OCI-LY1 (cell line): ENCODE results near the gene FBF1.
"Not testable (repeated sequence)": the region's sequence is repeated elsewhere in the genome, so short reads cannot be mapped to it uniquely, and the experiment has no call there.

ENCODE experiments used
- H2AFZ ChIP-seq: fragments of 200-600 bp; sonication (generic), shearing (Covaris generic); 2 replicates; pipeline ENCODE4 v1.6.0; 2014; ENCODE audit warnings: antibody characterized with exemption, mild to moderate bottlenecking, low read length
- H3F3A ChIP-seq: fragments of 200-600 bp; sonication (generic), shearing (Covaris generic); 2 replicates; pipeline ENCODE4 v1.6.0; 2014; ENCODE audit warnings: mild to moderate bottlenecking, antibody characterized with exemption, low read length, moderate library complexity; ENCODE audit not compliant: insufficient read depth
- H3K27ac ChIP-seq: fragments of 200-600 bp; sonication (generic); 2 replicates; pipeline ENCODE4 v1.5.1; 2014; ENCODE audit warnings: low read length, mixed run types, mild to moderate bottlenecking, low read depth; ENCODE audit not compliant: poor library complexity, severe bottlenecking
- H3K27me3 ChIP-seq: fragments of 200-600 bp; sonication (generic); 2 replicates; pipeline ENCODE4 v1.6.0; 2014; ENCODE audit warnings: antibody characterized with exemption, mild to moderate bottlenecking, low read length, moderate library complexity; ENCODE audit not compliant: insufficient read depth
- H3K36me3 ChIP-seq: fragments of 200-600 bp; sonication (generic); 2 replicates; pipeline ENCODE4 v1.6.1; 2014; ENCODE audit warnings: mild to moderate bottlenecking, antibody characterized with exemption, low read length, moderate library complexity, mixed read lengths; ENCODE audit not compliant: insufficient read depth
- H3K4me1 ChIP-seq: fragments of 200-600 bp; sonication (generic); 2 replicates; pipeline ENCODE4 v1.5.1; 2014; ENCODE audit warnings: mild to moderate bottlenecking, low read length, moderate library complexity; ENCODE audit not compliant: insufficient read depth, severe bottlenecking
- H3K4me2 ChIP-seq: fragments of 200-600 bp; sonication (generic), shearing (Covaris generic); 2 replicates; pipeline ENCODE4 v1.6.1; 2014; ENCODE audit warnings: low read length
- H3K4me3 ChIP-seq: fragments of 200-600 bp; sonication (generic); 2 replicates; pipeline ENCODE4 v1.5.1; 2014; ENCODE audit warnings: low read length, low read depth, mild to moderate bottlenecking, mixed read lengths; ENCODE audit not compliant: poor library complexity, severe bottlenecking
- H3K79me2 ChIP-seq: fragments of 200-600 bp; shearing (Covaris generic); 2 replicates; pipeline ENCODE4 v1.6.1; 2016; ENCODE audit warnings: mixed run types, low read length, mixed read lengths; ENCODE audit not compliant: insufficient read depth
- H3K9ac ChIP-seq: fragments of 200-600 bp; sonication (generic), shearing (Covaris generic); 2 replicates; pipeline ENCODE4 v1.6.1; 2014; ENCODE audit warnings: mild to moderate bottlenecking, low read length, mixed read lengths
- H3K9me2 ChIP-seq: fragments of 200-600 bp; sonication (generic), shearing (Covaris generic); 2 replicates; pipeline ENCODE4 v1.6.1; 2014; ENCODE audit warnings: low read depth, mild to moderate bottlenecking, low read length, mixed read lengths
- H3K9me3 ChIP-seq: fragments of 200-600 bp; shearing (Covaris generic); 2 replicates; pipeline ENCODE4 v1.6.1; 2014; ENCODE audit warnings: low read length, mixed read lengths
- H4K20me1 ChIP-seq: fragments of 200-600 bp; sonication (generic), shearing (Covaris generic); 2 replicates; pipeline ENCODE4 v1.6.0; 2016; ENCODE audit warnings: mild to moderate bottlenecking, low read length; ENCODE audit not compliant: insufficient read depth
- EZH2 ChIP-seq: fragments of 200-600 bp; sonication (generic), shearing (Covaris generic); IDR thresholded peaks from 2 replicates; pipeline ENCODE4 v1.8.0; 2017; ENCODE audit warnings: borderline replicate concordance, mixed run types, mild to moderate bottlenecking, antibody characterized with exemption, low read length, moderate library complexity, mixed read lengths
- TF ChIP-seq, protein P1 (sequence below): fragments of 200-600 bp; sonication (generic), shearing (Covaris generic); IDR thresholded peaks from 2 replicates; pipeline ENCODE4 v1.5.1; 2017; ENCODE audit warnings: mild to moderate bottlenecking, antibody characterized with exemption, low read length, moderate library complexity, mixed read lengths

FBF1 gene

GRCh38 chr17:75889454-75889853, 51.4 kb downstream of the FBF1 start:
- Histone ChIP-seq H3K4me2 (no peak overlapping the region), H3K27ac (no peak overlapping the region), H3K9me2 (no peaks in the 10 kb centered on the region), H4K20me1 (no peaks in the 10 kb centered on the region), H3K9ac (no peak overlapping the region), H3K27me3 (peaks cover 2% of the 10 kb centered on the region; the same call in 1 of the 2 replicates), H3K79me2 (no peaks in the 10 kb centered on the region), H3F3A (no peaks in the 10 kb centered on the region), H3K4me3 (no peak overlapping the region), H3K4me1 (no peaks in the 10 kb centered on the region), H3K36me3 (peaks cover 19% of the 10 kb centered on the region), H2AFZ (no peak overlapping the region), H3K9me3 (no peaks in the 10 kb centered on the region)
- TF ChIP-seq, protein P1, sequence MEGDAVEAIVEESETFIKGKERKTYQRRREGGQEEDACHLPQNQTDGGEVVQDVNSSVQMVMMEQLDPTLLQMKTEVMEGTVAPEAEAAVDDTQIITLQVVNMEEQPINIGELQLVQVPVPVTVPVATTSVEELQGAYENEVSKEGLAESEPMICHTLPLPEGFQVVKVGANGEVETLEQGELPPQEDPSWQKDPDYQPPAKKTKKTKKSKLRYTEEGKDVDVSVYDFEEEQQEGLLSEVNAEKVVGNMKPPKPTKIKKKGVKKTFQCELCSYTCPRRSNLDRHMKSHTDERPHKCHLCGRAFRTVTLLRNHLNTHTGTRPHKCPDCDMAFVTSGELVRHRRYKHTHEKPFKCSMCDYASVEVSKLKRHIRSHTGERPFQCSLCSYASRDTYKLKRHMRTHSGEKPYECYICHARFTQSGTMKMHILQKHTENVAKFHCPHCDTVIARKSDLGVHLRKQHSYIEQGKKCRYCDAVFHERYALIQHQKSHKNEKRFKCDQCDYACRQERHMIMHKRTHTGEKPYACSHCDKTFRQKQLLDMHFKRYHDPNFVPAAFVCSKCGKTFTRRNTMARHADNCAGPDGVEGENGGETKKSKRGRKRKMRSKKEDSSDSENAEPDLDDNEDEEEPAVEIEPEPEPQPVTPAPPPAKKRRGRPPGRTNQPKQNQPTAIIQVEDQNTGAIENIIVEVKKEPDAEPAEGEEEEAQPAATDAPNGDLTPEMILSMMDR = peak; percentile 41; the same call in 1 of the 2 replicates
- no peak for TF ChIP-seq EZH2

DNA sequence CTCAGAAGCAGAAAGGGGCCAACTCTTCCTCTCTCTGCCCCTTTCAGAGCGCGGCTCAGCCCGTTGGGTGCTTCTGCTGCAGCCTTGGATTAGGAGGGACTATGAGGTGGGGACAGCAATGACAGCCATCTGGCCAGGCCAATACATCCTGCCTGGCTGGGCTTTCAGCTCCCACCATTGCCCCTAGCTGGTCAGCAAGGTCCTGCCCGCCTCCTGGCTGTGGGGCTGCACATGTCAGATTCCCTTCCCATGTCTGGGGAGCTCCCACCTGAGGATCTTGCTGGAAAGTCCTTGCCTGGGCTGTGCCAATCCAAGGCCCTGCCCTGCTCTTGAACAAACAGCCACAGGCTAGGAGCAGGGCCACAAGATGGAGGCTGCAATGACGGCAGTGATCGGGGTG, 52.4 kb downstream of the FBF1 start:
- Histone ChIP-seq H3K4me3 (no peak overlapping the region), H3K36me3 (peaks cover 19% of the 10 kb centered on the region), H3K9ac (no peak overlapping the region), H3K27me3 (peaks cover 6% of the 10 kb centered on the region; the same call in 1 of the 2 replicates), H3F3A (no peaks in the 10 kb centered on the region), H3K9me3 (no peaks in the 10 kb centered on the region), H2AFZ (no peak overlapping the region), H3K9me2 (no peaks in the 10 kb centered on the region), H4K20me1 (no peaks in the 10 kb centered on the region), H3K4me2 (no peak overlapping the region), H3K27ac (no peak overlapping the region), H3K4me1 (no peaks in the 10 kb centered on the region), H3K79me2 (no peaks in the 10 kb centered on the region)
- TF ChIP-seq, protein P1 = no peak
- no peak for TF ChIP-seq EZH2

DNA sequence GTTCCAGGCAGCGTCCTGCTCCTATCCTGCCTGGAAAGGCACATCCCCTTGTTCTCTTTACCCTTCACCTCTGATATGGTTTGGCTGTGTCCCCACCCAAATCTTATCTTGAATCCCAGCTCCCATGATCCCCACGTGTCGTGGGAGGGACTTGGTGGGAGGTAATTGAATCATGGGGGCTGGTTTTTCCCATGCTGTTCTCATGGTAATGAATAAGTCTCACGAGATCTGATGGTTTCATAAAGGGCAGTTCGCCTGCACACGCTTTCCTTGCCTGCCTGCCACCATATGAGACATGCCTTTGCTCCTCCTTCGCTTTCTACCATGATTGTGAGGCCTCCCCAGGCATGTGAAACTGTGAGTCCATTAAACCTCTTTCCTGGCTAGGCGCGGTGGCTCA, 55.0 kb downstream of the FBF1 start:
- not testable (repeated sequence) for H3K9me2 ChIP-seq, H3K27ac ChIP-seq, H3K79me2 ChIP-seq, H3K9ac ChIP-seq, H3K4me2 ChIP-seq, H3K9me3 ChIP-seq, H4K20me1 ChIP-seq, H2AFZ ChIP-seq, H3K27me3 ChIP-seq, H3K4me3 ChIP-seq, H3K36me3 ChIP-seq, H3K4me1 ChIP-seq, H3F3A ChIP-seq

DNA sequence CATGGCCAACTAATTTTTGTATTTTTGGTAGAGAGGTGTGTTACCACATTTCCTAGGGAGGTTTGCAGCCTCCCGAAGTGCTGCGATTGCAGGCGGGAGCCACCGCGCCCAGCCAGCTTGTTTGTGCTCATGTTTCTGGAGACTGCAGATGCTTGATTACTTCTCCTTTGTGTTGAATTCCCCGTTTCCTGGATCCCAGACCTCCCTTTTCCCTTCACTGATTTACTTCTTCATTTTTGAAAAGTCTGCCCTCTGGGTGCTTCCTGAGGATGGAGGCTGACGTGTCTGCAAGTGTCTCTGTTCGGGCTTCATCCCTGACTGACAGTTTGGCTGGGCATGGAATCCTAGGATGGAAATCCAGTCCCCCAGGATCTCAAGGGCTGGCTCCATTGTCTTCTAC, 55.4 kb downstream of the FBF1 start:
- no peak overlapping the region for H3K27ac ChIP-seq
- no peak overlapping the region for H3K4me3 ChIP-seq
- H3K9me2 ChIP-seq = no peaks in the 10 kb centered on the region
- no peak overlapping the region for H2AFZ ChIP-seq
- H3K36me3 ChIP-seq = peaks cover 6% of the 10 kb centered on the region; the same call in 1 of the 2 replicates
- H3K79me2 ChIP-seq = no peaks in the 10 kb centered on the region
- TF ChIP-seq, protein P1 = no peak
- no peak for TF ChIP-seq EZH2
- H4K20me1 ChIP-seq = no peaks in the 10 kb centered on the region
- H3K4me2 ChIP-seq = no peak overlapping the region
- H3K4me1 ChIP-seq = no peaks in the 10 kb centered on the region
- H3F3A ChIP-seq = 0 out of 2 replicates have a peak, but pooled peaks cover 6% of the 10 kb centered on the region
- H3K9me3 ChIP-seq = no peaks in the 10 kb centered on the region
- H3K27me3 ChIP-seq = peaks cover 6% of the 10 kb centered on the region; the same call in 1 of the 2 replicates
- H3K9ac ChIP-seq = no peak overlapping the region
